Keratinocyte (primary cell): ENCODE results near the gene PCSK1N. TPM values are rescaled to one million over a fixed set of nuclear protein-coding genes. Genes with fewer than 3 reads are reported as not detected.

Source experiments
- DNase-seq: peaks from one replicate; pipeline ENCODE4 v3.0.0-alpha.2; 2011; ENCODE audit warnings: low read depth, missing footprints, low spot score
- FAIRE-seq: peaks from 2 replicates; lab custom pipeline; 2011; peaks lifted over from hg19 to GRCh38; lab: Jason Lieb, UNC
- H2AFZ ChIP-seq: 2 replicates; pipeline ENCODE4 v1.6.0; 2012; ENCODE audit warnings: low read length, control low read depth, inconsistent platforms; ENCODE audit not compliant: control insufficient read depth
- H3K27ac ChIP-seq: 2 replicates; pipeline ENCODE4 v1.5.1; 2011; ENCODE audit warnings: low read length; ENCODE audit not compliant: control insufficient read depth, insufficient read depth
- H3K27me3 ChIP-seq: 3 replicates; pipeline ENCODE4 v1.6.0; 2011; ENCODE audit warnings: low read length; ENCODE audit not compliant: control insufficient read depth, insufficient read depth; ENCODE audit errors: extremely low read depth
- H3K36me3 ChIP-seq, 2 experiments: 2 replicates in 1 of 2; 3 replicates in 1 of 2; pipeline ENCODE4 v1.5.1; 2011; ENCODE audit warnings: low read length in 2 of 2, mild to moderate bottlenecking in 1 of 2; ENCODE audit not compliant: control insufficient read depth in 2 of 2, insufficient read depth in 2 of 2; ENCODE audit errors: extremely low read depth in 1 of 2
- H3K4me1 ChIP-seq: 3 replicates; pipeline ENCODE4 v1.5.1; 2011; ENCODE audit warnings: low read length; ENCODE audit not compliant: control insufficient read depth, insufficient read depth; ENCODE audit errors: extremely low read depth
- H3K4me2 ChIP-seq: 3 replicates; pipeline ENCODE4 v1.6.0; 2011; ENCODE audit warnings: low read depth, low read length; ENCODE audit not compliant: control insufficient read depth, insufficient read depth; ENCODE audit errors: extremely low read depth
- H3K4me3 ChIP-seq, 3 experiments: fragments of 200-600 bp in 1 of 3; sonication (generic) in 1 of 3; 2 replicates in 2 of 3; 3 replicates in 1 of 3; pipeline ENCODE4 v1.5.1; 2011 to 2016; ENCODE audit warnings: low read length in 3 of 3, mild to moderate bottlenecking in 3 of 3, control low read depth in 2 of 3, inconsistent platforms in 1 of 3, low read depth in 1 of 3, mixed read lengths in 1 of 3, mixed run types in 1 of 3, moderate library complexity in 1 of 3; ENCODE audit not compliant: control insufficient read depth in 2 of 3, insufficient read depth in 2 of 3; ENCODE audit errors: extremely low read depth in 1 of 3
- H3K79me2 ChIP-seq: 2 replicates; pipeline ENCODE4 v1.6.0; 2012; ENCODE audit warnings: low read length; ENCODE audit not compliant: control insufficient read depth, insufficient read depth
- H3K9ac ChIP-seq: 3 replicates; pipeline ENCODE4 v1.6.0; 2011; ENCODE audit warnings: low read length; ENCODE audit not compliant: control insufficient read depth, insufficient read depth; ENCODE audit errors: extremely low read depth
- H3K9me1 ChIP-seq: 3 replicates; pipeline ENCODE4 v1.6.0; 2011; ENCODE audit warnings: low read length; ENCODE audit not compliant: control insufficient read depth, insufficient read depth; ENCODE audit errors: extremely low read depth
- H3K9me3 ChIP-seq: 2 replicates; pipeline ENCODE4 v1.5.1; 2012; ENCODE audit warnings: low read depth, low read length; ENCODE audit not compliant: control insufficient read depth
- H4K20me1 ChIP-seq: 3 replicates; pipeline ENCODE4 v1.6.0; 2011; ENCODE audit warnings: low read length; ENCODE audit not compliant: control insufficient read depth, insufficient read depth; ENCODE audit errors: extremely low read depth
- CTCF ChIP-seq, 3 experiments: IDR thresholded peaks in 1 of 3; conservative IDR thresholded peaks in 1 of 3; optimal IDR thresholded peaks in 1 of 3; 2 replicates in 2 of 3; 3 replicates in 1 of 3; pipeline versions ENCODE3 to v1.5.1; 2011; ENCODE audit warnings: low read length in 3 of 3, mild to moderate bottlenecking in 3 of 3, moderate library complexity in 2 of 3, control low read depth in 1 of 3, inconsistent platforms in 1 of 3; ENCODE audit not compliant: insufficient read depth in 2 of 3; ENCODE audit errors: extremely low read depth in 1 of 3
- EZH2 ChIP-seq: IDR thresholded peaks from one replicate; pipeline ENCODE4 v1.6.1; 2012; ENCODE audit warnings: inconsistent platforms, mild to moderate bottlenecking, low read length, moderate library complexity
- dilution Hi-C: fragments of 300-500 bp; cut with MboI; formaldehyde crosslinking; loops from one replicate; pipeline ENCODE4 v1.7.0; 2020; ENCODE audit warnings: low sequenced_read_pairs; ENCODE audit not compliant: extremely low pct_ligation_motif_present
- polyA plus RNA-seq, 5 experiments: library from polyadenylated mRNA; depleted of rRNA in 3 of 5; stranded (reverse) in 3 of 5; stranded (forward) in 1 of 5; unstranded in 1 of 5; fragments of >200 nt; gene quantifications; 1 replicate in 1 of 5; 2 replicates in 3 of 5; 3 replicates in 1 of 5; pipeline versions ENCODE4 v1.2.1 to v1.2.3, GENCODE V29; 2011 to 2012; ENCODE audit warnings: missing spikeins in 2 of 5, low read depth in 1 of 5, low replicate concordance in 1 of 5

Gene PCSK1N
- polyA plus RNA-seq, 1 donor (not counting 4 experiments of a cell fraction or from before 2014, with no cell fraction given), result 0.54 TPM

- Histone ChIP-seq H3K4me1 (no peaks in the 10 kb centered on the region), H4K20me1 (no peaks in the 10 kb centered on the region), H3K9me1 (no peaks in the 10 kb centered on the region), H3K79me2 (no peaks in the 10 kb centered on the region), H2AFZ (no peak within 1 kb of the TSS), H3K9me3 (no peaks in the 10 kb centered on the region), H3K4me3 (no peak within 1 kb of the TSS), H3K9ac (no peak within 1 kb of the TSS), H3K4me2 (no peak within 1 kb of the TSS), H3K27ac (no peak within 1 kb of the TSS), H3K27me3 (peaks cover under 1% of the 10 kb centered on the region), H3K36me3 (no peaks in the 10 kb centered on the region)
- dilution Hi-C loops, result no loop called here
- TF ChIP-seq EZH2 (no peak), CTCF (optimal IDR thresholded peaks at IDR 0.05 in 1 of 3, IDR thresholded peaks at IDR 0.05 in 1 of 3, conservative IDR thresholded peaks at IDR 0.05 in 1 of 3; ENCODE audit: extremely low read depth in 1 of 3, insufficient read depth in 2 of 3, low read length in 3 of 3) (no peak)
- no peak for FAIRE-seq
- DNase-seq, result no peak
These were observed 9.1 kb downstream of the PCSK1N start, which contains the start of gene ERAS for GRCh38 chrX:48826135-48826875. TSS of gene ERAS (plus strand) at chrX:48826513. CDS start at chrX:48829124, 2,611 bp downstream.

GRCh38 chrX:48824066-48824465, 11.3 kb downstream of the PCSK1N start:
- Histone ChIP-seq H3K4me2 (no peak overlapping the region), H4K20me1 (no peaks in the 10 kb centered on the region), H3K9me1 (no peaks in the 10 kb centered on the region), H2AFZ (no peak overlapping the region), H3K27ac (no peak overlapping the region), H3K4me1 (no peaks in the 10 kb centered on the region), H3K4me3 (no peak overlapping the region), H3K27me3 (no peaks in the 10 kb centered on the region), H3K36me3 (no peaks in the 10 kb centered on the region), H3K9me3 (no peaks in the 10 kb centered on the region), H3K79me2 (no peaks in the 10 kb centered on the region), H3K9ac (no peak overlapping the region)
- no peak for FAIRE-seq
- dilution Hi-C loops, result no loop called here
- TF ChIP-seq CTCF (optimal IDR thresholded peaks at IDR 0.05 in 1 of 3, IDR thresholded peaks at IDR 0.05 in 1 of 3, conservative IDR thresholded peaks at IDR 0.05 in 1 of 3; ENCODE audit: extremely low read depth in 1 of 3, insufficient read depth in 2 of 3, low read length in 3 of 3), result no peak
- TF ChIP-seq EZH2, result no peak
- DNase-seq, result no peak
